NCI-H146 treated with DMSO at 0.1 percent for 48 hours (cell line): ENCODE results near the gene PTER.

Source experiments
- DNase-seq: peaks from one replicate; lab custom pipeline; 2025; ENCODE audit not compliant: unreplicated experiment; lab: John Stamatoyannopoulos, UW

Gene PTER

GRCh38 chr10:16529853-16530252 is 93.0 kb downstream of the PTER start:
- no peak for DNase-seq

GRCh38 chr10:16536155-16536554 is 99.3 kb downstream of the PTER start:
- DNase-seq, result no peak

- DNase-seq, result no peak
These were observed 107.3 kb downstream of the PTER start for GRCh38 chr10:16544099-16544498.

- DNase-seq, result no peak
These were observed 107.8 kb downstream of the PTER start for GRCh38 chr10:16544591-16544990.

- peak; percentile 64 for DNase-seq
These were observed 108.4 kb downstream of the PTER start for GRCh38 chr10:16545116-16545736.

GRCh38 chr10:16547973-16548372 is 111.2 kb downstream of the PTER start:
- DNase-seq, result no peak

GRCh38 chr10:16559236-16559773 is 122.5 kb downstream of the PTER start:
- no peak for DNase-seq

GRCh38 chr10:16562891-16563290 is 126.1 kb downstream of the PTER start:
- no peak for DNase-seq
